IMR-90 (cell line): ENCODE data around the gene PAFAH2. TPM values are rescaled to one million over a fixed set of nuclear protein-coding genes. Genes with fewer than 3 reads are reported as not detected.

ENCODE experiments used
- ATAC-seq: fragments of 200-7000 bp; cut with Tn5 transposase; 2 replicates; pipeline ENCODE4 v1.9.1; 2020; ENCODE audit warnings: low read depth, mild to moderate bottlenecking, moderate library complexity
- BruUV-seq: library from RNA; stranded (reverse); fragments of 400-500 nt; replicated peaks from 2 replicates; lab custom pipeline; 2021; lab: Mats Ljungman, UMichigan
- CTCF ChIA-PET: fragments of 300-600 bp; formaldehyde crosslinking; extraction: SDS; loops from one replicate; lab custom pipeline; 2021; ENCODE audit warnings: antibody characterized with exemption; lab: Yijun Ruan, JAX
- POLR2A ChIA-PET: fragments of 300-600 bp; sonication (Branson Sonifier 250); formaldehyde crosslinking; loops from one replicate; lab custom pipeline; 2022; ENCODE audit warnings: antibody characterized with exemption; ENCODE audit not compliant: unreplicated experiment; lab: Charles Lee
- DNase-seq: peaks from one replicate; pipeline ENCODE4 v3.0.0; 2013
- H2AFZ ChIP-seq: replicated peaks from 2 replicates; pipeline ENCODE3; 2013; ENCODE audit warnings: low read length, mild to moderate bottlenecking; ENCODE audit not compliant: poor library complexity
- H2AK5ac ChIP-seq: 2 replicates; pipeline ENCODE4 v1.6.1; 2013; ENCODE audit warnings: low read depth, low read length, inconsistent platforms
- H2AK9ac ChIP-seq: replicated peaks from 2 replicates; pipeline ENCODE3; 2013; ENCODE audit warnings: mild to moderate bottlenecking, low read depth, low read length, moderate library complexity; ENCODE audit not compliant: poor library complexity
- H2BK120ac ChIP-seq: 2 replicates; pipeline ENCODE4 v1.6.1; 2013; ENCODE audit warnings: low read depth, low read length, inconsistent platforms
- H2BK15ac ChIP-seq: 3 replicates; pipeline ENCODE4 v1.6.1; 2013; ENCODE audit warnings: low read depth, low read length, inconsistent platforms
- H2BK20ac ChIP-seq: 2 replicates; pipeline ENCODE4 v1.6.1; 2013; ENCODE audit warnings: low read depth, mild to moderate bottlenecking, inconsistent platforms, low read length, moderate library complexity
- H2BK5ac ChIP-seq: 2 replicates; pipeline ENCODE4 v1.6.1; 2013; ENCODE audit warnings: mild to moderate bottlenecking, low read depth, low read length, inconsistent platforms; ENCODE audit not compliant: poor library complexity, severe bottlenecking
- H3K14ac ChIP-seq: replicated peaks from 2 replicates; pipeline ENCODE4 v1.6.1; 2013; ENCODE audit warnings: low read depth, low read length, inconsistent platforms
- H3K18ac ChIP-seq: 2 replicates; pipeline ENCODE4 v1.6.1; 2013; ENCODE audit warnings: low read depth, low read length, control low read depth
- H3K23ac ChIP-seq: 2 replicates; pipeline ENCODE4 v1.6.1; 2013; ENCODE audit warnings: low read depth, low read length, inconsistent platforms
- H3K27ac ChIP-seq: 2 replicates; pipeline ENCODE4 v1.5.1; 2013; ENCODE audit warnings: mild to moderate bottlenecking, control low read depth, low read length; ENCODE audit not compliant: insufficient read depth
- H3K27me3 ChIP-seq: 2 replicates; pipeline ENCODE4 v1.6.1; 2013; ENCODE audit warnings: low read length; ENCODE audit not compliant: control insufficient read depth, insufficient read depth
- H3K36me3 ChIP-seq: 2 replicates; pipeline ENCODE4 v1.6.1; 2013; ENCODE audit warnings: low read length, mixed read lengths; ENCODE audit not compliant: control insufficient read depth, insufficient read depth
- H3K4ac ChIP-seq: 2 replicates; pipeline ENCODE4 v1.6.1; 2013; ENCODE audit warnings: low read depth, low read length, inconsistent platforms
- H3K4me1 ChIP-seq: 2 replicates; pipeline ENCODE4 v1.6.1; 2013; ENCODE audit warnings: low read length, mixed read lengths; ENCODE audit not compliant: control insufficient read depth, insufficient read depth
- H3K4me2 ChIP-seq: 2 replicates; pipeline ENCODE4 v1.6.1; 2013; ENCODE audit warnings: low read depth, mild to moderate bottlenecking, control low read depth, low read length, moderate library complexity
- H3K4me3 ChIP-seq: 2 replicates; pipeline ENCODE4 v1.5.1; 2013; ENCODE audit warnings: low read depth, mild to moderate bottlenecking, control low read depth, low read length, moderate library complexity; ENCODE audit not compliant: insufficient read depth
- H3K56ac ChIP-seq: 2 replicates; pipeline ENCODE4 v1.6.1; 2013; ENCODE audit warnings: low read length, inconsistent platforms; ENCODE audit not compliant: insufficient read depth; ENCODE audit errors: extremely low read depth
- H3K79me1 ChIP-seq, 2 experiments: 2 replicates each; pipeline ENCODE4 v1.6.1; 2013; ENCODE audit warnings: low read length in 2 of 2, inconsistent platforms in 1 of 2, low read depth in 1 of 2
- H3K9ac ChIP-seq: 2 replicates; pipeline ENCODE4 v1.6.1; 2013; ENCODE audit warnings: low read depth, low read length, control low read depth
- H3K9me1 ChIP-seq: 2 replicates; pipeline ENCODE4 v1.6.1; 2013; ENCODE audit warnings: low read length, inconsistent platforms; ENCODE audit not compliant: insufficient read depth
- H3K9me3 ChIP-seq: 2 replicates; pipeline ENCODE4 v1.6.1; 2013; ENCODE audit warnings: low read length; ENCODE audit not compliant: control insufficient read depth, insufficient read depth
- H4K20me1 ChIP-seq: 2 replicates; pipeline ENCODE4 v1.6.1; 2013; ENCODE audit warnings: low read length, inconsistent platforms; ENCODE audit not compliant: insufficient read depth
- H4K5ac ChIP-seq: 2 replicates; pipeline ENCODE4 v1.6.1; 2013; ENCODE audit warnings: mild to moderate bottlenecking, low read depth, low read length, control low read depth
- H4K8ac ChIP-seq, 2 experiments: 2 replicates each; pipeline ENCODE4 v1.6.1; 2013; ENCODE audit warnings: low read depth in 2 of 2, low read length in 2 of 2, control low read depth in 1 of 2, inconsistent platforms in 1 of 2
- H4K91ac ChIP-seq: 2 replicates; pipeline ENCODE4 v1.6.1; 2013; ENCODE audit warnings: low read depth, low read length, inconsistent platforms; ENCODE audit not compliant: insufficient read depth
- FOS ChIP-seq: fragments of 150-350 bp; IDR thresholded peaks from 2 replicates; pipeline ENCODE4 v1.6.1; 2016; ENCODE audit warnings: low read depth, low read length
- MAZ ChIP-seq: IDR thresholded peaks from 2 replicates; pipeline ENCODE4 v1.6.1; 2012; ENCODE audit warnings: low read depth, mild to moderate bottlenecking, low read length, improper control_type of control experiment, moderate library complexity, borderline replicate concordance
- MXI1 ChIP-seq: IDR thresholded peaks from 2 replicates; pipeline ENCODE4 v1.6.1; 2012; ENCODE audit warnings: low read depth, mild to moderate bottlenecking, low read length, moderate library complexity, borderline replicate concordance
- NFE2L2 ChIP-seq: fragments of 150-350 bp; IDR thresholded peaks from 2 replicates; pipeline ENCODE4 v1.6.1; 2016; ENCODE audit warnings: low read depth, mild to moderate bottlenecking, low read length
- SMC3 ChIP-seq: fragments of 150-350 bp; IDR thresholded peaks from 2 replicates; pipeline ENCODE4 v1.6.1; 2016; ENCODE audit warnings: low read depth, mild to moderate bottlenecking, antibody characterized with exemption, low read length, moderate library complexity
- WGBS, 2 experiments: methylation state at CpG; one replicate each; pipeline versions ENCODE4 v1.1.5 to v1.1.7; 2013; ENCODE audit warnings: missing lambda C conversion rate in 2 of 2; ENCODE audit not compliant: insufficient read length in 1 of 2; ENCODE audit errors: extremely low coverage in 2 of 2; 5-methylcytosine and 5-hydroxymethylcytosine counted together
- dilution Hi-C: fragments of 300-500 bp; cut with HindIII; formaldehyde crosslinking; loops from one replicate; pipeline ENCODE4 v1.14.3; 2018; ENCODE audit warnings: low sequenced_read_pairs; ENCODE audit not compliant: unreplicated experiment
- in situ Hi-C: fragments of 300-500 bp; cut with MboI; formaldehyde crosslinking; loops from 3 replicates; pipeline ENCODE4 v1.14.3; 2019; ENCODE audit warnings: low sequenced_read_pairs, inconsistent platforms, mixed read lengths
- intact Hi-C: fragments of 100-400 bp; cut with micrococcal nuclease; formaldehyde crosslinking; loops from 2 replicates; pipeline ENCODE4 v1.10.0; 2022
- polyA plus RNA-seq, 3 experiments: library from polyadenylated mRNA; depleted of rRNA; stranded (reverse); fragments of >200 nt; gene quantifications; 2 replicates each; pipeline ENCODE4 v1.2.3, GENCODE V29; 2012; ENCODE audit warnings: low replicate concordance in 1 of 3
- total RNA-seq: library from RNA; depleted of rRNA; stranded (reverse); fragments of >200 nt; gene quantifications from 2 replicates; pipeline ENCODE4 v1.2.3, GENCODE V29; 2012

PAFAH2 gene
- total and polyA plus RNA-seq, 2 of the 4 experiments (the other 2 are of a cell fraction), result 8.3 to 12.2 TPM

DNA sequence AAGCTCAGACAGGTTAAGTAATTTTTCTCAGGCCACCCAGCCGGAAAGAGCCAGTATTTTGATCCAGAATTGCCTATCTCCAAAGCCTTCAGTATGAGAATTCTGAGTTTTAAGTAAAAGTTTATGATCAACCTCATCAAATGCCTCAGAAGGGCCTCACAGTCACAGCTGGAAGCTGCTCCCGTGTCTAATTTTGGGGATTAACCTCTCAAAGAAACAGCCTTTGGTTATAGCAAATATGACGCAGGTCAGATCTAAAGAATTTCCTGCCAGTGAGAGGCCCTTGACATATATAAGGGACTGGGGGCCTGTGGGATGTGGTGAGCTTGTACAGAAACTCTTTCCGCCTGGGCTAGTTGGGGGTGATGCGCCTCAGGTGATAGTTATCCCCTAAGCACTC, 26.0 kb upstream of the PAFAH2 start:
- no peaks in the 10 kb centered on the region for H3K9me3 ChIP-seq
- ATAC-seq (no peak), DNase-seq (no peak)
- H3K4me3 ChIP-seq, result no peak overlapping the region
- POLR2A ChIA-PET, result no interaction called here
- no peak overlapping the region for H2BK5ac ChIP-seq
- TF ChIP-seq NFE2L2 (no peak), FOS (no peak), MAZ (no peak), MXI1 (no peak), SMC3 (no peak)
- H4K20me1 ChIP-seq, result no peaks in the 10 kb centered on the region
- no peak overlapping the region for H4K8ac ChIP-seq
- H3K79me1 ChIP-seq, result no peaks in the 10 kb centered on the region
- H2BK15ac ChIP-seq, result no peak overlapping the region
- H4K91ac ChIP-seq, result no peak overlapping the region
- H4K5ac ChIP-seq, result no peak overlapping the region
- WGBS, 2 experiments, result 80% methylated on average over 1 of the region's 5 CpGs; no CpG with 5 or more reads in 1 of the 2 experiments
- no peak overlapping the region for H2BK20ac ChIP-seq
- no peak overlapping the region for H3K9ac ChIP-seq
- peaks cover 4% of the 10 kb centered on the region for H3K9me1 ChIP-seq
- no peak overlapping the region for H3K4ac ChIP-seq
- in situ Hi-C loops, result no loop called here
- peaks cover 2% of the 10 kb centered on the region; the same call in 1 of the 2 replicates for H3K27me3 ChIP-seq
- H3K56ac ChIP-seq, result no peak overlapping the region
- H2AFZ ChIP-seq, result no peak overlapping the region
- H2BK120ac ChIP-seq, result no peak overlapping the region
- CTCF ChIA-PET, result no interaction called here
- H2AK5ac ChIP-seq, result no peak overlapping the region
- dilution Hi-C loops, result no loop called here
- no peak overlapping the region for H3K14ac ChIP-seq
- H3K4me2 ChIP-seq, result no peak overlapping the region
- no peak overlapping the region for H3K18ac ChIP-seq
- no peak overlapping the region for H2AK9ac ChIP-seq
- no peak overlapping the region for H3K27ac ChIP-seq
- peaks cover 18% of the 10 kb centered on the region for H3K4me1 ChIP-seq
- no TSS peak for BruUV-seq
- no peaks in the 10 kb centered on the region for H3K36me3 ChIP-seq
- intact Hi-C loops, result no loop called here
- no peak overlapping the region for H3K23ac ChIP-seq
